Neural progenitor cell (in vitro differentiated cells): Measurements from ENCODE around the gene TMEM53. TPM values are rescaled to one million over a fixed set of nuclear protein-coding genes. Genes with fewer than 3 reads are reported as not detected.
"Not testable (repeated sequence)": the region's sequence is repeated elsewhere in the genome, so short reads cannot be mapped to it uniquely, and the experiment has no call there.

Source experiments
- DNase-seq: peaks from one replicate; pipeline ENCODE4 v3.0.0-alpha.2; 2016; ENCODE audit warnings: low spot score
- H2AFZ ChIP-seq: fragments of 200-600 bp; sonication (generic); replicated peaks from 2 replicates; pipeline ENCODE4 v1.6.1; 2016; ENCODE audit warnings: antibody characterized with exemption
- H3F3A ChIP-seq: fragments of 200-600 bp; sonication (generic); 2 replicates; pipeline ENCODE4 v1.6.1; 2016; ENCODE audit warnings: antibody characterized with exemption, low read depth
- H3K27ac ChIP-seq: fragments of 200-600 bp; sonication (generic); 2 replicates; pipeline ENCODE4 v1.5.1; 2016; ENCODE audit warnings: mild to moderate bottlenecking
- H3K27me3 ChIP-seq: fragments of 200-600 bp; sonication (generic); 2 replicates; pipeline ENCODE4 v1.6.1; 2016; ENCODE audit warnings: mild to moderate bottlenecking, moderate library complexity
- H3K36me3 ChIP-seq: fragments of 200-600 bp; sonication (generic); 2 replicates; pipeline ENCODE4 v1.5.1; 2016
- H3K4me1 ChIP-seq: fragments of 200-600 bp; sonication (generic); 2 replicates; pipeline ENCODE4 v1.6.1; 2016; ENCODE audit warnings: mixed run types
- H3K4me2 ChIP-seq: fragments of 200-600 bp; sonication (generic); 2 replicates; pipeline ENCODE4 v1.6.1; 2016
- H3K4me3 ChIP-seq: fragments of 200-600 bp; sonication (generic); 2 replicates; pipeline ENCODE4 v1.5.1; 2016
- H3K79me2 ChIP-seq: fragments of 200-600 bp; sonication (generic); 2 replicates; pipeline ENCODE4 v1.6.1; 2016; ENCODE audit warnings: low read depth
- H3K9ac ChIP-seq: fragments of 200-600 bp; sonication (generic); 2 replicates; pipeline ENCODE4 v1.6.1; 2016
- H3K9me3 ChIP-seq: fragments of 200-600 bp; sonication (generic); 2 replicates; pipeline ENCODE4 v1.5.1; 2016; ENCODE audit warnings: low read depth
- H4K20me1 ChIP-seq: fragments of 200-600 bp; sonication (generic); 2 replicates; pipeline ENCODE4 v1.6.1; 2016; ENCODE audit warnings: low read depth
- H3K27ac Mint-ChIP-seq: 3 replicates; pipeline ENCODE4 v1.8.0; 2021; ENCODE audit warnings: mixed read lengths
- H3K27me3 Mint-ChIP-seq: 2 replicates; pipeline ENCODE4 v1.8.0; 2022; ENCODE audit warnings: low read depth, mild to moderate bottlenecking, inconsistent platforms, moderate library complexity, mixed read lengths; ENCODE audit not compliant: insufficient read depth
- H3K36me3 Mint-ChIP-seq: 3 replicates; pipeline ENCODE4 v1.8.0; 2021; ENCODE audit warnings: mixed read lengths
- H3K4me1 Mint-ChIP-seq: 3 replicates; pipeline ENCODE4 v1.8.0; 2021; ENCODE audit warnings: mixed read lengths
- H3K4me3 Mint-ChIP-seq: 3 replicates; pipeline ENCODE4 v1.8.0; 2021; ENCODE audit warnings: mild to moderate bottlenecking, moderate library complexity, mixed read lengths
- H3K9me3 Mint-ChIP-seq: 3 replicates; pipeline ENCODE4 v1.8.0; 2020; ENCODE audit warnings: mixed read lengths
- CTCF ChIP-seq: fragments of 200-600 bp; sonication (generic); IDR thresholded peaks from 2 replicates; pipeline ENCODE4 v1.5.1; 2017; ENCODE audit warnings: antibody characterized with exemption, mild to moderate bottlenecking
- EZH2 ChIP-seq: fragments of 200-600 bp; sonication (generic); IDR thresholded peaks from 2 replicates; pipeline ENCODE4 v1.6.1; 2017; ENCODE audit warnings: antibody characterized with exemption, mild to moderate bottlenecking, moderate library complexity
- EZH2phosphoT487 ChIP-seq: fragments of 200-600 bp; sonication (generic); IDR thresholded peaks from 2 replicates; pipeline ENCODE4 v1.6.1; 2017; ENCODE audit warnings: antibody characterized with exemption
- total RNA-seq: library from RNA; depleted of rRNA; stranded (reverse); fragments of >200 nt; gene quantifications from 2 replicates; pipeline ENCODE4 v1.2.3, GENCODE V29; 2015; ENCODE audit warnings: low replicate concordance

The TMEM53 gene
- total RNA-seq, 1 donor from 2014 or later = 5.0 TPM

DNA sequence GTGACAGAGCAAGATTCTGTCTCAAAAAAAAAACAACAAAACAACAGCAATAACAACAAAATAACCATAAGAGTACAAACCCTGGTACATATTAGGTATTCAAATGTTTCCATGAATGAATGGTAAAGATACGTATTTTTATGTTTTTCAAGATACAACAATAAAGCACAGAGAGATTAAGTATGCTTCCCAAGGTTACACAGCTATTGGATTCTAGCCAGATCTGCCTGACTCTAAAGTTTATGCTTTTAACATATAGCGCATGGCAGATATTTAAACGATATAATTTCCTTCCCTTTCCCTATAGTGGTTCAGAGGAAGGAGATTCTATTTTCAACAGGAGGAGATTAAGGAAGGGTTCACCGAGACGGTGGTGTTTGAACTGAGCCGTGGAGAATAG lies 31.2 kb upstream of the TMEM53 start:
- no peak overlapping the region for H3K27ac Mint-ChIP-seq
- no peak overlapping the region for H3K4me3 Mint-ChIP-seq
- H4K20me1 ChIP-seq = no peaks in the 10 kb centered on the region
- no peaks in the 10 kb centered on the region for H3K9me3 ChIP-seq
- TF ChIP-seq CTCF (no peak), EZH2phosphoT487 (no peak), EZH2 (no peak)
- no peak overlapping the region for H3K9ac ChIP-seq
- no peak for DNase-seq
- no peaks in the 10 kb centered on the region for H3F3A ChIP-seq
- H3K27ac ChIP-seq = no peak overlapping the region
- no peak overlapping the region for H2AFZ ChIP-seq
- H3K4me2 ChIP-seq = no peak overlapping the region
- H3K9me3 Mint-ChIP-seq = peaks cover 8% of the 10 kb centered on the region
- H3K79me2 ChIP-seq = no peaks in the 10 kb centered on the region
- H3K36me3 Mint-ChIP-seq = peaks cover 3% of the 10 kb centered on the region
- H3K4me1 Mint-ChIP-seq = peaks cover 2% of the 10 kb centered on the region
- no peaks in the 10 kb centered on the region for H3K27me3 ChIP-seq
- peaks cover 12% of the 10 kb centered on the region for H3K27me3 Mint-ChIP-seq
- no peaks in the 10 kb centered on the region for H3K36me3 ChIP-seq
- no peaks in the 10 kb centered on the region for H3K4me1 ChIP-seq
- no peak overlapping the region for H3K4me3 ChIP-seq

- no peak overlapping the region for H3K27ac ChIP-seq
- Mint-ChIP-seq H3K27ac (no peak overlapping the region), H3K27me3 (peaks cover 5% of the 10 kb centered on the region), H3K4me1 (peaks cover 2% of the 10 kb centered on the region), H3K9me3 (no peaks in the 10 kb centered on the region), H3K4me3 (no peak overlapping the region), H3K36me3 (peaks cover 3% of the 10 kb centered on the region)
- H3K9me3 ChIP-seq = no peaks in the 10 kb centered on the region
- no peaks in the 10 kb centered on the region for H3K4me1 ChIP-seq
- H3K36me3 ChIP-seq = no peaks in the 10 kb centered on the region
- no peaks in the 10 kb centered on the region for H3K79me2 ChIP-seq
- no peaks in the 10 kb centered on the region for H3F3A ChIP-seq
- H2AFZ ChIP-seq = no peak overlapping the region
- no peak overlapping the region for H3K9ac ChIP-seq
- DNase-seq = no peak
- TF ChIP-seq CTCF = no peak
- no peak for TF ChIP-seq EZH2phosphoT487
- no peak for TF ChIP-seq EZH2
- H3K4me2 ChIP-seq = no peak overlapping the region
- H4K20me1 ChIP-seq = no peaks in the 10 kb centered on the region
- H3K4me3 ChIP-seq = no peak overlapping the region
- H3K27me3 ChIP-seq = no peaks in the 10 kb centered on the region
These were observed 26.9 kb upstream of the TMEM53 start for GRCh38 chr1:44701141-44701573.

- Mint-ChIP-seq H3K27me3 (peaks cover 9% of the 10 kb centered on the region), H3K4me1 (peaks cover 2% of the 10 kb centered on the region)
These were observed 26.3 kb upstream of the TMEM53 start for GRCh38 chr1:44700573-44700972.

DNA sequence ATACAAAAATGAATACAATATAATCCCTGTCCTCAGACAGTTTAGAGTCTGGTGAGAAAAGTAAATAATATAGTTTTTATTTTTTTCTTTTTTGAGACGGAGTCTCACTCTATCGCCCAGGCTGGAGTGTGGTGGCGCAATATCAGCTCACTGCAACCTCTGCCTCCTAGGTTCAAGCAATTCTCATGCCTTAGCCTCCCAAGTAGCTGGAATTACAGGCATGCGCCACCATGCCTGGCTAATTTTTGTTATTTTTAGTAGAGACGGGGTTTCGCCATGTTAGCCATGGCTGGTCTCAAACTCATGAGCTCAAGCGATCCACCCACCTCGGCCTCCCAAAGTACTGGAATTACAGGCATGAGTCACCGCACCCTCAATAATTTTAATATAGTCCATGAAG lies 25.1 kb upstream of the TMEM53 start:
- H4K20me1 ChIP-seq, H3K4me1 ChIP-seq, H3K27me3 ChIP-seq, H3K4me2 ChIP-seq, H3K9me3 Mint-ChIP-seq, H3K36me3 ChIP-seq, H3F3A ChIP-seq, H3K27me3 Mint-ChIP-seq, H3K9me3 ChIP-seq, H3K4me3 ChIP-seq, H2AFZ ChIP-seq, H3K4me1 Mint-ChIP-seq, DNase-seq, H3K27ac ChIP-seq, H3K27ac Mint-ChIP-seq, H3K4me3 Mint-ChIP-seq, H3K36me3 Mint-ChIP-seq, H3K79me2 ChIP-seq, H3K9ac ChIP-seq: not testable (repeated sequence)

More at GRCh38 chr1:44700573-44700972, 26.3 kb upstream of the TMEM53 start:
- Mint-ChIP-seq H3K9me3 (no peaks in the 10 kb centered on the region), H3K36me3 (peaks cover 3% of the 10 kb centered on the region), H3K27ac (no peak overlapping the region), H3K4me3 (no peak overlapping the region)
- Histone ChIP-seq H3K9ac (no peak overlapping the region), H3K4me2 (no peak overlapping the region), H3K4me1 (no peaks in the 10 kb centered on the region), H3F3A (no peaks in the 10 kb centered on the region), H2AFZ (no peak overlapping the region), H3K79me2 (no peaks in the 10 kb centered on the region), H3K27me3 (no peaks in the 10 kb centered on the region), H3K4me3 (no peak overlapping the region), H3K9me3 (no peaks in the 10 kb centered on the region), H4K20me1 (no peaks in the 10 kb centered on the region), H3K27ac (no peak overlapping the region), H3K36me3 (no peaks in the 10 kb centered on the region)
- no peak for DNase-seq
- no peak for TF ChIP-seq CTCF
- no peak for TF ChIP-seq EZH2
- no peak for TF ChIP-seq EZH2phosphoT487
